GM11168 (cell line): ENCODE measurements around the gene CHST6.
"Not testable (repeated sequence)": the region's sequence is repeated elsewhere in the genome, so short reads cannot be mapped to it uniquely, and the experiment has no call there.

Source experiments
- in situ Hi-C: fragments of 300-500 bp; cut with MboI; formaldehyde crosslinking; loops from one replicate; pipeline ENCODE4 v1.12.0; 2022; ENCODE audit warnings: low sequenced_read_pairs; ENCODE audit not compliant: unreplicated experiment

CHST6 gene

DNA sequence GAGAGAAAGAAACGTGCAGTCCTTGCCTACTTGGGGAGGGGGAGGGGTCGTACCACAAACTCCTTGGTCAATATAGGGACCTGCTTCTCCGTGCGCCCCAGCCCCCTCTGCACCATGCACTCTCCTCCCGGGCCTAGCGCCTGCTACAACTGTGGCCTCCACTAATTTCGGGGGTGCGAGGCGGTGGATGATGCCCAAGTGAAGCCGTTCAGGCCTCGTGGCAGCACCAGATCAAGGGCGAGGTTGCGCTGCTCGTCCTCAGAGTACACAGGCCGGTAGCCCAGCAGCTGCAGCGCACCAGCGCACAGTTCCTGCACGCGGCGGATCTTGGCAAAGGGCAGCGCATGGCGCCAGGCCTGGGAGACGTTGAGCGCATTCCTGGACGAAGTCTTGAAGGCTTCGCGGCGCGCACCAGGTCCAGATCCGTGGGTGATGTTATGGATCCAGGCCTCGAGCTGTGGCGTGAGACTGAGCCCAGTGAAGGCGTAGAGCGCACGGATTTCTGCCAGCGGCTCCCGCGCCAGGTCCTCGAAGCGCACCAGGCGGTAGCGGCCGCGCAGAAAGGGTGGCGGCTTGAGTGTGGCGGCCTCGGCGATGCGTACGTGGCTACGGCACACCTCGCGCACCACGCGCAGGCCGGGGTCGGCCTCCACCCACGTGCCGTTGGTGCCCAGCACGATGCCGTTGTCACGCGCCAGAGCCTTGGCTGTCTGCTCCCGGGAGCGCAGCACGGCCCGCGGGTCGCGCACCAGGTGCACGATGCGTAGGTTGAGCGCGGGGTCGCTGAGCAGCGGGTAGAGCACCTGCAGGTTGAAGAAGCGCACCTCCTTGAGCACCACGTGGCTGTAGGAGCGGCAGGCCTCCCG lies 16.5 kb downstream of the CHST6 start:
- in situ Hi-C loops, result loop anchor here (10.0 kb wide), 1 partner anchor 286 kb away; no protein-coding TSS in a partner anchor

DNA sequence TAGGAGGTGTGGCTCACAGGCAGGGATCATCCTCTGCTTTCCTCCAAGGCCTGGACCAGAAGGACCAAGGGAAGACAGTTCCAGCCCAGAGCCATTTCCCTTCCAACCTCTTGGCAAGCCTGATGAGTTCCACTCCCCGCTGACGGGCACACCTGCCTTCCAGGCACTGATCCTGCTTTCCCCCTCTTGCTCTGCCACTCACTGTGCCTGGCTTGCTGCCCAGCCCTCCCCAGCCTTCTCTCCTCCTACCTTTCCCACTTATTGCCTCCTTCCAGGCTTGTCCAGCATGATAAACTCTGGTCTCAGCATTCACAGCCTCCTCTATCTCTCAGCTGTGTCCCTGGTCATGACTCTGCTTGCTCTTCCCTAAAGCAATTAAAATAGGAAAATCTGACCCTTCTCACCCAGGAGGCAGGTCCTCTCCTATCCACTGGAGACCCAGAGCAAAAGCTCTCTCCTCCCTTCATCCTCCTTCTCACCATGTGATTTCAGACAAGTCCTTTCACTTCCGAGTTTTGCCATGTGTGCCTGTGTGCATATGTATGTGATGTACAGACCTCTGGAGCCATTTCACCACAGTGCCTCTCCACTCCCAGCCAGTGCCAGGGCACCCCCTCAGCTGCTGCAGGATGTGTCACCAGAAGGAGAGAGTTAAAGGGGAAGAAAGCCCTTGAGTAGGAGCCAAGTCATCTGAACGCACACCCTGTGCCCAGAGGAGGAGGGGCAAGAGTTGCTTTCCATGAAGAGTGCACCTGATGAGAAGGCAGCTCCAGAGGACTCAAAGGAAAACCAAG lies 17.4 kb downstream of the CHST6 start:
- in situ Hi-C loops, result loop anchor here (10.0 kb wide), 1 partner anchor 287 kb away; no protein-coding TSS in a partner anchor

DNA sequence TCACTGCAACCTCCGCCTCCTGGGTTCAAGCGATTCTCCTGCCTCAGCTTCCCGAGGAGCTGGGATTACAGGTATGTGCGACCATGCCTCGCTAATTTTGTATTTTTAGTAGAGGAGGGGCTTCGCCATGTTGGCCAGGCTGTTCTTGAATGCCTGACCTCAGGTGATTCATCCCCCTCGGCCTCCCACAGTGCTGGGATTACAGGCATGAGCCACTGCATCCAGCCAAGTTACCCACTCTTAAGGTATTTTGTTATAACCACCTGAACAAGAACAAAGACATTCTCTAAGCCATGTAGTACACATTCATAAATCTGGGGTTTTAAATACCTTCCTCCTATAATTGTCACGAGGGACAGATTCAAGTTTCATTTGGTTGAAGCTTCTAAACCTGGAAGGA lies 18.4 kb downstream of the CHST6 start:
- in situ Hi-C loops, result loop anchor here (10.0 kb wide), 1 partner anchor 288 kb away; no protein-coding TSS in a partner anchor

DNA sequence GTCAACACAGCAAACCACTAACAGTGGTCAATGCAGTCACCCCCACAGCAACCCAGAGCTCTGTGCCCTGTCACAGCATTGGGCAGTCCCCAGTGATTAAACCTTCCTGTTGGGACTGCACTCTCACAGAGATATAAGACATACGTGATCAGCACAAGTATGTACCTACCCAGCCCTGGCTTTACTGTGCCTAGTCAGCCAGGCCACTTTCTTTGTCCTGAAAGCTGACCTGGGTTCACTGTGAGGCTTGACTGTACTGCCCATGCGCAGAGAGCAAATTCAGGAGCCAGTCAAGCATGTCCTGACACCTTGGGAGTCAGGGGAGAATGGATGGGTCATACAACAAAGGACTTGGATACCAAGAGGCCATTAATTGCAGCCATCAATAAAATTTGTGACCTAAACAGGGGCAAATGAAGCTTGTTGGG lies 19.8 kb downstream of the CHST6 start:
- in situ Hi-C loops, result loop anchor here (10.0 kb wide), 1 partner anchor 289 kb away; no protein-coding TSS in a partner anchor

DNA sequence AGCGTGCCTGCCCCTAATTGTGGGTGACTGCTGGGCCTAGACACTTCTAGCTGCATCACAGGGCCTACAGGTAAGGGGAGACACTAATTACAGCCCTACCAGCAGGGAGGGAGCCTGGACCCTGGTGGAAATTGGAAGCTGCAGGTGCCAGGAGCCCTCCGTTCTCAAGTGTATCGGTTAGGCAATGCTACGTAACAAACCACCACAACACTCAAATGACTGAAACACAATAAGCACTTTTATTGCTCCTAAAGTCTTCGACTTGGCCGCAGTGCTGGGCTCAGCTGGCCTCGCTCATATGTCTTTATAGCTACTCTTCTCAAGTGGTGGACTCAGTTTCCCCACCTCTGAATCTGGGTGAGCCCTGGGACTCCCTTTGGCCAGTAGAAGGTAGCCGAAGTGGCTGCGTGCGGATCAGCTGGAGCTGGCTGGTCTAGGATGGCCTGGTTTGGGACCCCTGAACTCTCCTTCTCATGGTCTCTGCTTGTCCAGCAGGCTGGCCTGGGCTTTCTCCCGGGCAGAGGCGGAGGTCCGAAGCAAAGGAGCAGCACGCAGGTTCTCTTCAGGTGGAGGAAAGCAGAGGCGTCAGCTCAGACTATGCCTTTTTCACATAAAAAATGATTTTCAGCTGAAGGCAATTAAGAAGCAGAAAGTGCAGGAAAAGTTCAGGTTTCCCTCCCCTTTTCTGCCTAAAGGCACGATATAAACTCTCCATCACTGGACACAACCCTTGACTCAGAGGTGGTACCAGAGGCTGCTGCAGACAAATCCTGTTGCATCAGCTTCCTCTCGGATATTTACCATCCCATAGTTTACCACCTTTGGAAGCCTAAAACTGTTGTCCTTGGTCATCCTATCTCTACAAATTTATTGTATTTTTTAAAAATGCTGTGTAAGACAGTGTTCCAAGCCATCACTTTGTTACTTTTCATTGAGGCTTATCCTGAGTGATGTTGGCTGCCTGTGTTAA lies 22.0 kb downstream of the CHST6 start:
- in situ Hi-C loops, result loop anchor here (10.0 kb wide), 1 partner anchor 292 kb away; no protein-coding TSS in a partner anchor

DNA sequence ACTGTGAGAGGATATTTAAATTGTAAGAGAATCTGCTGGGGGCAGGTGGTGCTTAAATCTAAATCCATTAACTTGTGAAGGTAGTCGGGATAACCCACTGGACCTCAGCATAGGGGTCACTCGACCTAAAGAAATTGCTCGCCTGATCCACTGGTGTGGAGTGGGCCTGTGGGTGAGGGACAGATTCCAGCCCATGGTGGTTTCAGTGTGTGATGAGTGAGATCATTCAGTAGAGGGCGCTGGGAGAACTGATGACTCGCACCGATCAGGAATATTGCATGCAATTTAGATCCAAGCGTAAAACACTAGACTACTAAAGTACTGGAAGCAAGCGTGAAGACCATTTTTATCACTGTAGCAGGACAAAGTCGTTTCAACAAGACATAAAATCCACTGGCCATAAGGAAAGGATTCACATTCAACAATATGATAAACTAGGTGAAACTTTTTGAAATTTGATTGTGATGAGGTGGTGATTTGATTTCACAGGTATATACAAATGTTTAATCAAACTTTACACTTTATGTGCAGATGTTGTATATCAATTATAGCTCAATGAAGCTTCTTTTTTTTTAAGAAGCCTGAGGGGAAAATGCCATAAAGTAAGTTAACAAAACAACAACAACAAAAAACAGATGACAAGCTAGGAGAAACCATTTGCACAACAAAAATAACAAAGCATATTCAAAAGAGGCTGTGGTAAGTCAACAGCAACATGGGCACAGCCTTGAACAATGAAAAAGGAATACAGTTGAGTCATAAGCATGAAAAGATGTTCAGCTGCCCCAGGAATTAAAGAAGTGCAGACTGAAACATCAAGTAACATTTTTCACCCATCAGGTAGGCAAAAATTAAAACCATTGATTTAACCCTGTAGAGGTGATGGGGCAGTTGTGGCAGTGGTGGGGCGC lies 23.3 kb downstream of the CHST6 start:
- in situ Hi-C loops, result loop anchor here (10.0 kb wide), 1 partner anchor 293 kb away; no protein-coding TSS in a partner anchor

DNA sequence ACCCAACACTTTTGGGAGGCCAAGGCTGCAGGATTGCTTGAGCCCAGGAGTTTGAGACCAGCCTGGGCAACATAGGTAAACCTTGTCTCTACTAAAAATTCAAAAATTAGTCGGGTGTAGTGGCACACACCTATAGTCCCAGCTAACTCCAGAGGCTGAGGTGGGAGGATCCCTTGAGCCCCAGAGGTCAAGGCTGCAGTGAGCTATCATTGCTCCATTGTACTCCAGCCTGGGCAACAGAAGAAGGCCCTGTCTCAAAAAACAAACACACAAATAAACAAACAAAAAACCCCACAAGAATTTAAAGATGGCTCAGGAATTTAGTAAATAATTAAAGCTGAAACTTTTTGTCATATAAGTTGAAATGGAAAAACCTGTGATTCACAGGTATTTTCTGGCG lies 28.5 kb downstream of the CHST6 start:
- in situ Hi-C loops, result no loop called here

DNA sequence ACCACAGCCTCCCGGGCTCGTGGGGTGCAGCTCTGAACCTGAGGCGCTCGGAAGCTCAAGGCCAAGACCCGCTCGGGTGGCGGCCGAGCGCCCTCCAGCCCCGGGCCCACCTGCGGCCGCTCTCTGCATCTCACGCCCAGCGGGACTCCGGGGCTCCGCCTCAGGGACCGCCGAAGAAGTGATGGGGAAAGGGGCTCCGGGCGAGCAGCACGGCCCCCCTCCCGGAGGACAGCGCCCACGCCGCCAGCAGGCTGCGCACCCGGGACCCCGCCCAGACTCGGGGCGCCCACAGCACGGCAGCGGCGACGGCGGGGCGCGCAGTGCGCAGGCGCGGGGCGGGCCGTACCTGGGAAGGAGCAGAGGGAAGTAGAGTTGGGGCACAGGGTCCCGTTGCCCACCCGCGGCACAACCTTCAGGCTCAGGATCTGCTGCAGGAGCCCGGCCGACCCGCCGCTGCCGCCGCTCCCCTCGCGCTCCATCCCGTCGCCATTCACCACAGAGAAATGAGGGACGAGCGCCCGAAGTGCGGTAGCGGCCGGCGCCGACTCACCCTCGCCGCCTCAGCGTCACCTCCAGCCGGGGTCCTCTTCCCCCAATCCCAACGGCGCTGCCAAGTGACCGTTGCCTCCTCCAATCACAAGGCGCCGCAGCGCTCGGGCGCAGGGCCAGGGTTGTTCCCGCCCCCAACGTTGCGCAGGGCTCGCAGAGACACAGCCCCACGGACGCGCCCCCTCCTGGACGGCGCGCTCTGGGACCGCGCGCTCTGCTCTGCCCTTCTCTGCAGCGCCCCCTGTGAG lies 30.9 kb downstream of the CHST6 start, which contains the start of gene TMEM170A:
TSS of gene TMEM170A (minus strand) at position 568 of the 797 bp plus-strand sequence. CDS start at position 479, 89 bp downstream.
- in situ Hi-C loops, result no loop called here

DNA sequence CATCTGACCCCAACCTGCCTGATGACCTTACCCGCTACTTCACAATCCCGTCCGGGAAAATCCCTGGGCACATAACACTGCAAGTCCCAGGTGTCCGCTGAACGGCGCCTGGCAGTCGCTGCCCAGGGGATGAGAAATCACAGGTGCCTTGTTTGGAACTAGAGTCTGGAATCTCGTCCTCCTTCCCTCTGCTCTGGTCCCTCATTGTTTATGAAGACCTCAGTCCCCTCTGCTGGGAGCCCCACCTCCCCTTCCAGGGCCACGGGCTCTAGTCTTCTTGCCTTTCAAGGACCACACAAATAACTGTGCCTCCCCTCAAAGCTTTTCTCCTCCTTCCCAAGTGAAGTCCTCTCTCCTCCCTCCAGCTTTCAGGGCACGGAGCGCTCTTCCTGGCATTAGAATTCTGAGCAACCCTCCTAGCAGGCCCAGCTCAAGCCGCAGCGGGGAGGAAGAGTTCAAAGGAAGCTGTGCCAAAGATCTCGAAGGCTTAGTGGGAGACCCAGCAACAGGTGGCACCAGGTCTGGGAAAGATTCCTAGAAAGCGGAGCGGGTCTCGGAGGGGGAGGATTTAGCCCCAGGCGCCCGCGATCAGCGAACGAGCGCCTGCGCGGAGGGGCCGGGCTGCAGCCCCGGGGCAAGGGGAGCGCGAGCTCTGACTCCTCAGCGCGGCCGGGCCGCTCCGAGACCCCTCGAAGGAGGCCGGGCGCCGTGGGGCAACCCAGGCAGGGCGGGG lies 31.7 kb downstream of the CHST6 start:
- in situ Hi-C loops, result not testable (repeated sequence)

DNA sequence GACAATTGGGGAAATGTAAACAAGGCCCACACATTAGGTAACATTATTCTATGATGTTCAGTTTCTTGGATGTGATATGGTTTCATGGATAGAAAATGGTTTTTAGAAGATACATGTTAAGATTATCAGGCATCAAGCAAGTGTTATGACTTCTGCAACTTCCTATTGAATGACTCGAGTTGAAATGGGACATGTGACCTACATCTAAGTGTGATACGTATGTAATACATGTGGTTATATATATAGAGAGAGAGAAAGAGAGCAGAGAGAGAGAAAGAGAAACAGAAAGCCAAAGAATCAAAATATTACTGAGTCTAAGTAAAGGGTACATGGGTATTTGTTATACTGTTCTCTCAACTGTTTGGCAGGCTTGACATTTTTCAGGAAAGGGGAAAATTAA lies 32.4 kb downstream of the CHST6 start:
- in situ Hi-C loops, result no loop called here

DNA sequence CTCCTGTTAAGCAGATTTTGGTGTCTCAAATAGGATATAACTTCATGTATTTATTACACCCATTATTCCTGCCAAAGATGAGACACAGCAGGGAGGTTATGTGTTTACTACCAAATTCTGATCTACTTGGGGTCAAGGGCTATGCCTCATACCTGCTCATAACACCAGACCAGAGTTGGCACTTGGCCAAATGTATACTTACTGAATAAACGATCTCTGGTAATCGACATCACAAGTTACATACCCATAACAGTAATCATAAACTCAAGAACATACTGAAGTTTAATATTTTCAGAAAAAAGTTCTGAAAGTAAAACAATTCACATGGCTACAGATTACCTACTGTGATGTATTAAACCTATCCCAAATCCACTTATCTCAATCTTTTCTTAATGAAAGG lies 33.7 kb downstream of the CHST6 start:
- in situ Hi-C loops, result no loop called here

DNA sequence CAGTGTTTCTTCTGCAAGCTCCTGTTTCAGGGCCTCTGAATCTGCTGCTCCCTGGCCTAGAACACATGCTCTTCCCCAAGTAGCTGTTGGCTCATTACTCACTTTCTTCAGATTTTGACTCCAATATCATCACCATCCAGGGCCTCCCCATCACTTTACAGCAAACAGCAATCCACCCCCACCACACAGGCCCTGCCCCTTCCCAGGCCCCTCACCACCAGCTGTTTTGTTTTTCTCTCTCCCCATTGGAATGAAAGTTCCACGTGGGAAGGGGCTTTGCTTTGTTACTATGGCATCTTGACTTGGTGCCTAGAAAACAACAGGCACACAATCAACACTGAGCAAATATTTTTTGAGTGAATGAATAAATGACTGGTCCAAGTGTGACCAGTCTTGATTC lies 34.8 kb downstream of the CHST6 start:
- in situ Hi-C loops, result no loop called here

DNA sequence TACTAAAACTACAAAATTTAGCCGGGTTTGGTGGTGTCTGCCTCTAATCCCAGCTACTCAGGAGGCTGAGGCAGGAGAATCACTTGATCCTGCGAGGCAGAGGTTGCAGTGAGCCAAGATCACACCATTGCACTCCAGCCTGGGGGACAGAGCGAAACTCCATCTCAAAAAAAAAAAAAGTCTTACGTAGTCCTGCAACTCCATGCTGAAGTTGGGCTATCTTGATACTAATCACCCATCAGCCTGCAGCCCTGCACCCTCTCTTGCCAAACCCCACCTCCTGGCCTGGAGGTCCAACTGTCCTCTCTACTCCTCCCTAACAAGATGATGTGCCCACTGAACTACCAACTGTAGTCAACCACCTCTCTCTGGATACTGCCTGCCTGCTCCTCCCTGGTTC lies 35.5 kb downstream of the CHST6 start:
- in situ Hi-C loops, result no loop called here

DNA sequence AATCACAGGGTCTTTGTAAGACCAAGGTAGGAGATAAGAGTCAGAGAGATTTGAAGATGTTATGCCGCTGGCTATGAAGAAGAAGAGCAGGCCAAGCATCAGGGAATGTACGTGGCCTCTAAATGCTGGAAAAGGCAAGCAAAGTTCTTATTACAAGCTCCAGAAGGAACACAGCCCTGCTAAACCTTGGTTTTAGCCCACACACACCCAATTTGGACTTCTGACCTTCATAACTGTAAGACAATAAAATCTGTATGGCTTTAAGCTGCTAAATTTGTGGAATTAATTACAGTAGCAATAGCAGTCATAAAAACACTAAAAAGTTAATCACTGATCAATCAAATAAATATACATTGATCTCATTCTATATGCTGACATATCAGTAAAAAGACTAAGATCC lies 36.8 kb downstream of the CHST6 start:
- in situ Hi-C loops, result no loop called here

DNA sequence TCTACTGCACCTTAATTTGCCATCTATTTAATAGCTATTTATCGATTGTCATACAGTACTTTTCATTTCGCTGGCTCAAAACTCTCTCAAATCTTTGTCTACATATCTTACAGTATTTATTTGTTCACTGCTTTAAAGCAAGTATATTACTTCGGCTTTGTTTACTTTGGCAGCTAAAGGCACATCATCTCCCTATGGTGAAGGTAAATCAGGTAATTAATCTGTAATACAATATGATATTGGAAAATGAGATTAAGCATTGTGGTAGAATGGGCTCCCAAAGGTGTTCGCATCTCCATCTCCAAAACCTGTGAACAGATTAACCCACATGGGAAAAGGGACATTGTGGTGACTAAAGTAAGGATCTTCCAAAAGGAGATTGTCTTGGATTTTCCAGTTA lies 37.2 kb downstream of the CHST6 start:
- in situ Hi-C loops, result no loop called here

DNA sequence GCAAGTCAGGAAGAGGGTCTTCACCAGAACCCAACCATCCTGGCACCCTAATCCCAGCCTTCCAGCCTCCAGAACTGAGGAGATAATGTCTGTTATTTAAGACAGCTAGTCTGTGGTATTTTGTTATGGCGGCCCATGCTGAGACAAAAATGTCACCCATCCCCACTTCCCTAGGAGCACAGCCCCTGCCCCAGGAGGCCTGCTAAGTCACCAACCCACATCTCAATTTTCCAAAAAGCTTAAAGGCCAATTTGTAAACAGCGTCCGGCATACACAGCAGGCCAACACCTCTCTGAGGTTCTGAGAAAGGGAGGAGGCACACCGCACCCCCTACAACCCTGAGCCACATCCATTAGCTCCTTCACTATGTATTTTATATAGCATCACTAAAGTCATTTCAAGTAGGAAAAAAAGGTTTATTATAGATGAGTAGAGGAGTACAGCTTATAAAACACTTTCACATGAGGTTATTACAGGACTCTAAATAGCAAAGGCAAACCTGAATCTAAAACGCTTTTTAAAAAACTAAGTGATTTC lies 37.7 kb downstream of the CHST6 start:
- in situ Hi-C loops, result no loop called here

DNA sequence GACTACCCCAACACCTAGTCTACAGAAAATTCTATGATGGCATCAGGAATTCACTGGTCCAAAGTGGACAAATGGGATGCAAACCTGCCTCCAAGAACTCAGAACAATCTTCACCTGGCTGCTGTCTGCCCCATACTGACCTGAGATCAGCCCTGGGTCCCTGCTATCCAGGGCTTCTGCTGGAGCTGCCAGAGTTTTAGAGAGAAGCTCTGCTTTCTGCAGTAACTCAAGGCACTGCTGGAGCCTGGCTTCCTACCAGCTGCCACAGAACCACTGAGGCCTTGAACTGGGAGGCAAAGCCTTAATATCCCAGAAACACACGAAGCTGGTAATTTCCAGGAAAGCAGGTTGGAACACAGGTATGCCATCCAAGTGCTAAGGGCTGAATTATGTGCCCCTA lies 38.3 kb downstream of the CHST6 start:
- in situ Hi-C loops, result no loop called here
